CD4-positive, alpha-beta T cell treated with Interferon alpha-2 for 1 hour (primary cell): ENCODE measurements around the gene RASSF5.
A peak's percentile ranks its signal among the peaks of the same experiment; 100 is the strongest.

ENCODE experiments used
- DNase-seq, 2 donors: peaks; one replicate each; pipeline ENCODE4 v3.0.0-alpha.2; 2020 to 2022

The RASSF5 gene

GRCh38 chr1:206551986-206552326, 44.6 kb downstream of the RASSF5 start:
- DNase-seq = peak; percentile 83 to 89

GRCh38 chr1:206554211-206554610, 46.9 kb downstream of the RASSF5 start:
- no peak for DNase-seq

DNA sequence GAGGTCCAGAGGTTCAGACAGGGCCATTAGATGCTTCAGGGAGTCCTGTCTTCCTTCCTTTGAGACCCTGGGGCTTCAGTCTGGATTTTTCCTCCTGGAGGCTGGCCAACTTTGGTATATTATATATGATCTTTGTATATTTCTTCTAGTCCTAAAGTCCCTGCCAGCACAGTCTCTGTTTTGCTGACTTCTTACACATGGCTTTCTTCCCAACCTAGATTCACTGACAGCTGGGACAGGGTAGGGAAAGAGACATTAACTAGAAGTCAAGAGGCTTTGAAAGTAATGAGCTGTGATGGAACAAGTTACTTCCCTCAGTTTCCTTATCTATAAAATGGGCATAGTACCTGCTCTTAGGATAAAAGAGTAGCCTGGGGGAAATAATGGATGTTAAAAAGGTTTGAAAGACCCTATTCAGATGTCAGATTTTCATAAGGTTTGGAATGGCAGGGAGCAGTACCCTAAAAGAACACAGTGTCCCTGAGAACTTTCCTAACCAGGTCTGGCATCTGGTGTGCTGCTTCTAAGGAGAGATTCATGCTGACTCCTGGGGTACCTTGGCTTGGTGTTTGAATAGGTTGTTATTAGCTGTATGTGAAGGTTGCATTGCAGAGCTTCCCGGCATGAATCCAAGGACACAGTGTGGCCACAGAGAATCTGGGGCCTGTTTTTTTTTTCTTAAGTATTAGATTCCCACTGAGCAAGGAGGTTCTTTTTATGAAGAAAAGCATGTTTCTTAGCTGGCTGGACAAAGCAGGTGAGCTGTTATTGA, 47.6 kb downstream of the RASSF5 start:
- DNase-seq = no peak

DNA sequence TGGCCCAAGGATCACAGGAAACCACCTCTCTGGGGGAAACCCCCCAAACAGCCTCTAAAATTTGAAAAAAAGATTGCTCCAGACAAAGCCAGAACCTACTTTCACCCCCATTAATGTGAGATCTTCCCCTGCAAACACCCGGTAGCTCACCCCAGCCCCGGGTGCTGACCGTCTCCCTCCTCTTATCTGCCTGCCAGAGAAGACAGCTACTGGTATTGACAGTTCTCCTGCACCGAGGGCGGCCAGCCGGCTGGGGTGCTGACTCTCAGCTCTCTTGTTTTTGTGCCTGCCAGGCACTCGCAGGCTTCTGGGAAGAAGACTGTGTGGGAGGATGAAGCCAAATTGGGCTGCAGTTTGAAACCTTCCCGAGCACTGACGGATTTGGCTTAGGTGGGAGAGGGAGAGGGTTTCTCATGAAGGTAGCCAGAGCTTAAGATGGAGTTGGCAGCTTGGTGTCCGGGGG, 48.2 kb downstream of the RASSF5 start:
- DNase-seq = peak in 1 of 2 donors; percentile 63

- peak in 1 of 2 donors; percentile 27 for DNase-seq
Observed at GRCh38 chr1:206556047-206556749, 48.9 kb downstream of the RASSF5 start.

DNA sequence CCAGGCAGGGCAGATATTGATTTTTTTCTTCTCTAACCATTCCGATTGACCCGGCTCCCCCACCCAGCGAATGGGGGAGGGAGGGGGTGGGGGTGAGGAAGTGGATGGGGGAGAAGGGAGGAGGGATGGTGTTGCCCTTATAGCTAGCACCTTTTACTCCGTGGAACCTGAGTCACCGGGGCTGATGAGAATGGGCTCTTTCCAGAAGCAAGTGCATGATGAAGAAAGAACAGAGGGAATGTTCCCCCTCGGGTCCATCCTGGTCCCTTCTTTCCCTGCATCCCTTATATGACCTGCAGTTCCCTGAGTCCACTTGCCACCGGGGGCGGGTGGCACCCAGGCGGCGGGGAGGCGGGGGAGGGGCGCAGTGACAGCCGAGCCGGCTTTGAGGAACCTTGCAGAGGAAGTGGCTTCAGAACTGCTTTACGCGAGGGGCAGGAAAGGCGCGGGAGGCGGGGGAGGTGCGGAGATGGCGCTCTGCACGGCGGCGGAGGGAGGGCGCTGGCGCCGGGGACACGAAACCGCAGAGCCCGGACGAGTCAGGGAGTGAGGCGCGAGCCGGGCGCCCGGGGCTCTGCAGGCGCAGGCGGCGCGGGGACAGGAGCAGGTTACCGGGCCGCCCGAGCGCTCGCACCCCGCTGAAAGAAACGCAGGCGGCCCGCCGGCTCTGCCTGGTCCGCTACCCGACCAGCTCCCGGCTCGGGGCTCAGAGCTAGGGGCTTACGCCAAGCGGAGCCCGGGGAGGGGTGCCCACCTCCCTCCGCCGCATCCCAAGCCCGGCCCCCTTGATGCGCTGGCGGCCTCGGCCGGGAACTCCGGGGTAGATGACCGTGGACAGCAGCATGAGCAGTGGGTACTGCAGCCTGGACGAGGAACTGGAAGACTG, 49.7 kb downstream of the RASSF5 start:
- DNase-seq = peak; percentile 87 to 88

DNA sequence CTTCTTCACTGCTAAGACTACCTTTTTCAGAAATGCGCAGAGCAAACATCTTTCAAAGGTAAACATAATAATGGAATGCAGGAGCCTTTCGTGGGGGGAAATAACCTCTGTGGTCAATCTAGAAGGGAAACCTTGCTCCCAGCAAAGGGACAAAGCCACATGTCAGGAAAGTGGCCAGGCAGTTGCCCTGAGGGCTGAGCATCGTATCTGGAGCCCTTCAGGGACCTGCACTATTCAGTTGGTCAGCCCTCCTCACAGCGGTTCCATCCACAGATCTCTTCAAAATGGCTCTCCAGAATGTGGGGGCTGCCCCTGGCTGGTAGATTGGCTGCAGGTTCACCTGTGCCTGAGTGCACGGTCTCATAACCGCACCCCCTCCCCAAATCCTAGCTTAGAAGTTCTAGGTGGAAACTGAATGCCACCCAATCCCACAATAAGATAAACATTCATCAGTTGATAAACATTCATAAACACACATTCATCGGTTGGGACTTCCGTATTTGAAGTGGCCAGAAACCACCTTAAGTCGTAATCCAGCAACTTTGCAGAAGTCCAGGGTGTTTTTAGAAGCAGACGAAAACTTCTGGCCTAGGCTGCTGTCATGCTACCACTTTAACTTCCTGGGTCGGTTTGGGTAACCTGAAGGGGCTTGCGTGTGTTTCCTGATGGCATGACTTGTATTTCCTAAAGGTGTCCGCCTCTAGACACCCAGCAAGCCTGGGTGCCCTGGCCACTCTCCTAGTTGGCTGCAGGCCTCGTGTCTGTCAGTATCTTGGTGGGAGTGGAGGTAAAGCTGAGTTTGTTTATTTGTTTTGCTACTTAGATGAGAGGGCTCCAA, 50.5 kb downstream of the RASSF5 start:
- peak; percentile 53 to 55 for DNase-seq

DNA sequence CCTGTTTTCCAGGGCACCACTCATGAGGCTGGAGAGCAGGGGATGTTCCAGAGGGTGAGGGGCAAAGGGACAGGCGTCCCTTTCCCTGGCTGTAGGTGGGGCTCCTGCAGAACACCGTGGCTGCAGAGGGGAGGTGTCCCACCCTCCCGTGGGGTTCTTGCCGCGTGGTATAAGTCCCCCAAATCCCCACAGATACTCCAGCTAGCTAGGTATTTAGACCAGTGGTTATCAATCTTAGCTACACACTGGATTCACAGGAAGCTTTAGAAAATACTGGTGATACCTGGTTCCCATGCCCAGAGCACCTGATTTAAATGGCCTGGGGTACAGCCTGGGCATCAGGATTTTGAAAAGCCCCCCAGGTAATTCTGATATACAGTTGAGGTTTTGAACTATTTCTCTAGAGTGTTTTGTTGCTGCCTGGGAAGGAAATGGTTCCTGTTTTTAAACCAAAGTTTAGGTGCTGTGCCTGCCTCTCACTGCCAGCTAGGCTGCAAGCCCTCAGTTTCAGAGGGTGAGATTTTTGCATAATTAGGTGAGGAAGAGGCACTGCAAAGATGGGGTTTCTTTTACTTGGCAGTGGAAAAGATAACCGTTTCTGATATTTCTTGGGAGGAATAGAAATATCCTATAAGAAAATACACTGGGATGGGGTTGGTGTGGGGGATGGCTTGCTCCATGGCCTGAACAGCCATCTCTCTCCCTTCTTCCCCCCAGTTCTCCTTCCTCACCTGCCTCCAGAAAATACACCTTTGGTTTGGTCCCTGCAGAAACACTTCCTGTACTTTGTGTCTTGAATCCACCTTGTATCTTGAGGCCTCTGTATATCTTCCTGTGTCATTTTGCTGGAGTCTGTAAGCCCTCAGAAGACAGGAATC, 51.7 kb downstream of the RASSF5 start:
- peak in 1 of 2 donors; percentile 25 for DNase-seq

- no peak for DNase-seq
Observed at GRCh38 chr1:206559672-206559995, 52.3 kb downstream of the RASSF5 start.

GRCh38 chr1:206560007-206560716, 52.8 kb downstream of the RASSF5 start:
- peak in 1 of 2 donors; percentile 25 for DNase-seq

GRCh38 chr1:206563367-206564207, 56.3 kb downstream of the RASSF5 start:
- DNase-seq = no peak

GRCh38 chr1:206565995-206566394, 58.7 kb downstream of the RASSF5 start:
- no peak for DNase-seq

DNA sequence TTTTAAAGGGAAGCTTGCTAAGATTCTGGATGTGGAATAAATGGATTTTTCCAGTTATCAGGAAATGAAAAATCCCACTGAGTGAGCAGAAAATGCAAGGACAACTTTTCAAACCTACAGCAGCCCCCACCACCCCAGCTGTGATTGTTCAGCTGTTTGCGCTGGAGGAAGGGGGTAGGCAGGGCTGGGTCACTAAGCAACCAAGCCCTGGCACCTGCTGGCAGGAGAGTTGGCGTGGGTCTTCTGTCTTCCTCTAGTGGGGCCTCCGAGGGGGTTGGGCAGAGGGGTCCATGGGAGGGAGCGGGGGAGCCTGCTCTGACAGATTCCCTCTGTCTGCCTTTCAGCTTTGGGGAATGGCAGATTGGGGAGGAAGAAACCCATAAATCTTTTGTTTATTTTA, 59.7 kb downstream of the RASSF5 start:
- DNase-seq = no peak

GRCh38 chr1:206568256-206568655, 60.9 kb downstream of the RASSF5 start:
- DNase-seq = no peak

GRCh38 chr1:206568779-206569352, 61.5 kb downstream of the RASSF5 start:
- peak in 1 of 2 donors; percentile 27 for DNase-seq

DNA sequence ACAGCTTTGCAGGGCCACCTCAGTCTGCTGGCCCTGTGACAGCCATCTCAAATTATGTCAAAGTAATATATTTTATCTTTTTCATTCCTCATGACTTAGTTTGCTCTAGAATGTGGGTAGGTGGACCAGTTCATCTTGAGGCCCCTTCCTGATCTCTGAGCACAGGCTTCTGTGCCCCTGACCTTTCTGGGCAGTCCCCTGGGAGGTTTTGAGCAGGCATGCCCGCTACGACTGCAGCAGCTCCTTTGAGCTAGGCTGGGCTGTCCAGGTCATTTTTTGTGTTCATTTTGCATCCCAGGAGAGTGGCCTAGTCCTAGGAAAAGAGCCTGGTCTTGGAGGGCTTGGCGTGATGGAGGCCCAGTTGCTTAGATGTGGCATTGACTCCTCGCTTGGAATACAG, 62.2 kb downstream of the RASSF5 start:
- DNase-seq = no peak

- DNase-seq = no peak
Observed at GRCh38 chr1:206570529-206570928, 63.2 kb downstream of the RASSF5 start.

- DNase-seq = no peak
Observed at GRCh38 chr1:206572835-206573234, 65.5 kb downstream of the RASSF5 start.

DNA sequence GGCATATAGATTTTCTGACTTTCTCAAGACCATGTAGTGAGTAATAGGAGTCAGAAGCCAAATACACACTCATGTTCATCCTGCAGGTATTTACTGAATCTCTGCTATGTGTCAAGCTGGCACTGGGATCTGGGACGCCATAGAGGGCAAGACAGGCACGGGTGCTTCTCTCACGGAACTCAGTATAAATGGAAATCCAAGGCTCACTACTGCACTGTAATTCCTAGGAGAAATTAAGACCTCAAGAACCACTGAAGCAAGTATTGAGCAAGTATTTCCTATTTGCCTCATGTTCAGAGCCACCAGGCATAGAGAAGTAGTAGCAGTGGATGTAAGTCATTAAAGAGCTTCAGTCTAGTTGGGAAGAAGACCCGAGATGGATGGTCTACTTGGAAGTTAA, 66.0 kb downstream of the RASSF5 start:
- no peak for DNase-seq
